GM12801 (cell line): ENCODE results near the gene FGFR4.

Experiments
- CTCF ChIP-seq: IDR thresholded peaks from one replicate; pipeline ENCODE4 v1.5.1; 2011; ENCODE audit warnings: control low read depth; ENCODE audit not compliant: insufficient read length; ENCODE audit errors: extremely low read depth

Gene FGFR4

GRCh38 chr5:177134697-177135225 lies 48.0 kb downstream of the FGFR4 start:
- TF ChIP-seq CTCF = no peak

GRCh38 chr5:177140312-177140711 lies 53.6 kb downstream of the FGFR4 start:
- no peak for TF ChIP-seq CTCF

GRCh38 chr5:177141496-177141895 lies 54.8 kb downstream of the FGFR4 start:
- TF ChIP-seq CTCF = no peak

- TF ChIP-seq CTCF = no peak
Measured at GRCh38 chr5:177142098-177142611, 55.4 kb downstream of the FGFR4 start.

- TF ChIP-seq CTCF = no peak
Measured at GRCh38 chr5:177142778-177143177, 56.1 kb downstream of the FGFR4 start.

GRCh38 chr5:177146891-177147638 lies 60.4 kb downstream of the FGFR4 start:
- TF ChIP-seq CTCF = no peak
